K562 (cell line): ENCODE measurements around the gene TLCD4. TPM values are rescaled to one million over a fixed set of nuclear protein-coding genes. Genes with fewer than 3 reads are reported as not detected.
A peak's percentile ranks its signal among the peaks of the same experiment; 100 is the strongest.

Source experiments
- CAMTA2 ChIP-seq: fragments of 250-450 bp; sonication (Bioruptor Pico); conservative IDR thresholded peaks from 2 replicates; pipeline ENCODE4 v1.5.1; 2022
- CBFA2T3 ChIP-seq: fragments of 450-650 bp; IDR thresholded peaks from 2 replicates; pipeline ENCODE4 v1.6.1; 2017
- FOS ChIP-seq: IDR thresholded peaks from 3 replicates; pipeline ENCODE4 v1.6.1; 2011; ENCODE audit not compliant: insufficient read length; ENCODE audit errors: extremely low read depth
- NUFIP1 ChIP-seq: fragments of 450-650 bp; IDR thresholded peaks from 2 replicates; pipeline ENCODE4 v1.6.1; 2018; ENCODE audit not compliant: partially characterized antibody
- SMC3 ChIP-seq: conservative IDR thresholded peaks from 2 replicates; pipeline ENCODE4 v1.6.1; 2011; ENCODE audit warnings: low read depth, low read length, improper control_type of control experiment; ENCODE audit not compliant: insufficient read depth
- ZNF77 ChIP-seq: fragments of 250-450 bp; sonication (Bioruptor Pico); IDR thresholded peaks from 2 replicates; pipeline ENCODE4 v1.5.0; 2020
- polyA plus RNA-seq, 8 experiments: library from polyadenylated mRNA; depleted of rRNA in 4 of 8; stranded (reverse) in 5 of 8; unstranded in 3 of 8; fragments of >200 nt; fragmentation: Nextera tagmentation in 2 of 8; fragmentation: Illumina TruSeq in 1 of 8; extraction: Ambion mirVana in 2 of 8; extraction: Trizol in 1 of 8; gene quantifications; 2 replicates each; pipeline versions ENCODE4 v1.2.1 to v1.2.3, GENCODE V29; 2011 to 2014; ENCODE audit warnings: inconsistent platforms in 1 of 8, missing spikeins in 1 of 8
- total RNA-seq, 7 experiments: library from RNA; depleted of rRNA in 6 of 7; stranded (reverse); fragments of >200 nt in 6 of 7; fragmentation: Illumina TruSeq in 2 of 7; extraction: Trizol in 2 of 7; gene quantifications; 2 replicates each; pipeline versions ENCODE4 v1.2.1 to v1.2.3, GENCODE V29; 2011 to 2021; ENCODE audit warnings: low replicate concordance in 1 of 7
- TF ChIP-seq, protein P1 (sequence below): sonication (generic); formaldehyde crosslinking; IDR thresholded peaks from 2 replicates; pipeline ENCODE4 v1.8.0; 2022; ENCODE audit warnings: mild to moderate bottlenecking, missing genetic modification reagents
- TF ChIP-seq, protein P2 (sequence below): fragments of 150-350 bp; IDR thresholded peaks from 2 replicates; pipeline ENCODE4 v1.6.1; 2014; ENCODE audit warnings: low read depth, mild to moderate bottlenecking, low read length, borderline replicate concordance
- TF ChIP-seq, protein P3 (sequence below): fragments of 450-650 bp; IDR thresholded peaks from 2 replicates; pipeline ENCODE4 v1.6.1; 2016
- TF ChIP-seq, protein P4 (sequence below): sonication (generic); formaldehyde crosslinking; IDR thresholded peaks from 2 replicates; pipeline ENCODE4 v1.8.1; 2023; ENCODE audit warnings: missing genetic modification reagents, mild to moderate bottlenecking, borderline replicate concordance
- TF ChIP-seq, protein P5 (sequence below), 2 experiments: fragments of 250-450 bp in 1 of 2; fragments of 450-650 bp in 1 of 2; sonication (Bioruptor Pico) in 1 of 2; IDR thresholded peaks; 2 replicates each; pipeline versions ENCODE4 v1.6.1 to v1.8.0; 2016 to 2021; ENCODE audit warnings: mild to moderate bottlenecking in 2 of 2, moderate library complexity in 2 of 2, missing compliant biosample characterization in 1 of 2, missing genetic modification characterization in 1 of 2

Gene TLCD4
- total and polyA plus RNA-seq, 9 of the 15 experiments (the other 6 are each of a cell fraction or from before 2014, with no cell fraction given) = 3.5 to 19.8 (median 7.6) TPM

DNA sequence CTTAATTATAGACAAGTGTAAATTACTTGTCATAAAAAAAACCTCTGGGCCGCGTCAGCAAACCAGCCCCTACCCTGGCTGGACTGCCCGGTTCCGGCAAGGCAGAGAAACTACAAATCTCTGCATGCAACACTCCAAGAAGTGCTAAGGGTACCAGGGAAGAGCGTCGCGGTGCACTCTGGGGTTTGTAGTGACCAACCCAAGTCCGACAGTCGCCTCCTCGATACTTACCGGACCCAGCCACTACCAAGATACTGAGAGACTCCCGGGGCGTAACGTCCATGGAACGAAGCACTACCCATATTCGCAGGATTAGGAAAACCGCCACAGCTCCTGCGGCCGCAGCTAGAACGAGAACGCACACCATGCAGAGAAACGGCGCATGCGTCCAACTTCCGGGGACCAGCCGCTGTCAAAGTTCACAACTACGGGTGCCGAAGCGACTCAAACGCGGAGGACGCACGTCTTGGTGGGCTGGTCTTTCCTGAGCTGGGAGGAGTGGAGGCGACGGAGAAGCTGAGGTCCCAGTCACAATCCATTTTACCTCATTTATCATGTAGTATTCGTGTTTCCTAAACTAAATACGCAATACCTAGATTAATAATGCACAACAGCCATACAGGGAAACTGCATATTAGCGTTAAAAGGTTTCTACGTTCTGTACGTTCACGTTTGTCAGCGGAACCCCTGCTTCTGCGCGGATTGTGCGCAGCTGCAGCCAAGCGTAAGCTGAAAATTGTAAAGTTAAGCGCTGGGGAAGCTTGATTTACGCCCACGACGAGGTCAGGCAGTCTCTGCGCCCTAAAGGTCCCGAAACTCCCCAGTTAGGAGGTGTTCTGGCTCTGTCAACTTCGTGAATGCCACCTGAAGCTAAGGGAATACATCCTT is 44.4 kb upstream of the TLCD4 start, which contains the start of gene ALG14 (continued):
- TF ChIP-seq, protein P1, sequence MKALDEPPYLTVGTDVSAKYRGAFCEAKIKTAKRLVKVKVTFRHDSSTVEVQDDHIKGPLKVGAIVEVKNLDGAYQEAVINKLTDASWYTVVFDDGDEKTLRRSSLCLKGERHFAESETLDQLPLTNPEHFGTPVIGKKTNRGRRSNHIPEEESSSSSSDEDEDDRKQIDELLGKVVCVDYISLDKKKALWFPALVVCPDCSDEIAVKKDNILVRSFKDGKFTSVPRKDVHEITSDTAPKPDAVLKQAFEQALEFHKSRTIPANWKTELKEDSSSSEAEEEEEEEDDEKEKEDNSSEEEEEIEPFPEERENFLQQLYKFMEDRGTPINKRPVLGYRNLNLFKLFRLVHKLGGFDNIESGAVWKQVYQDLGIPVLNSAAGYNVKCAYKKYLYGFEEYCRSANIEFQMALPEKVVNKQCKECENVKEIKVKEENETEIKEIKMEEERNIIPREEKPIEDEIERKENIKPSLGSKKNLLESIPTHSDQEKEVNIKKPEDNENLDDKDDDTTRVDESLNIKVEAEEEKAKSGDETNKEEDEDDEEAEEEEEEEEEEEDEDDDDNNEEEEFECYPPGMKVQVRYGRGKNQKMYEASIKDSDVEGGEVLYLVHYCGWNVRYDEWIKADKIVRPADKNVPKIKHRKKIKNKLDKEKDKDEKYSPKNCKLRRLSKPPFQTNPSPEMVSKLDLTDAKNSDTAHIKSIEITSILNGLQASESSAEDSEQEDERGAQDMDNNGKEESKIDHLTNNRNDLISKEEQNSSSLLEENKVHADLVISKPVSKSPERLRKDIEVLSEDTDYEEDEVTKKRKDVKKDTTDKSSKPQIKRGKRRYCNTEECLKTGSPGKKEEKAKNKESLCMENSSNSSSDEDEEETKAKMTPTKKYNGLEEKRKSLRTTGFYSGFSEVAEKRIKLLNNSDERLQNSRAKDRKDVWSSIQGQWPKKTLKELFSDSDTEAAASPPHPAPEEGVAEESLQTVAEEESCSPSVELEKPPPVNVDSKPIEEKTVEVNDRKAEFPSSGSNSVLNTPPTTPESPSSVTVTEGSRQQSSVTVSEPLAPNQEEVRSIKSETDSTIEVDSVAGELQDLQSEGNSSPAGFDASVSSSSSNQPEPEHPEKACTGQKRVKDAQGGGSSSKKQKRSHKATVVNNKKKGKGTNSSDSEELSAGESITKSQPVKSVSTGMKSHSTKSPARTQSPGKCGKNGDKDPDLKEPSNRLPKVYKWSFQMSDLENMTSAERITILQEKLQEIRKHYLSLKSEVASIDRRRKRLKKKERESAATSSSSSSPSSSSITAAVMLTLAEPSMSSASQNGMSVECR (CRISPR knock-in tag) = peak; percentile 86
- TF ChIP-seq, protein P2, sequence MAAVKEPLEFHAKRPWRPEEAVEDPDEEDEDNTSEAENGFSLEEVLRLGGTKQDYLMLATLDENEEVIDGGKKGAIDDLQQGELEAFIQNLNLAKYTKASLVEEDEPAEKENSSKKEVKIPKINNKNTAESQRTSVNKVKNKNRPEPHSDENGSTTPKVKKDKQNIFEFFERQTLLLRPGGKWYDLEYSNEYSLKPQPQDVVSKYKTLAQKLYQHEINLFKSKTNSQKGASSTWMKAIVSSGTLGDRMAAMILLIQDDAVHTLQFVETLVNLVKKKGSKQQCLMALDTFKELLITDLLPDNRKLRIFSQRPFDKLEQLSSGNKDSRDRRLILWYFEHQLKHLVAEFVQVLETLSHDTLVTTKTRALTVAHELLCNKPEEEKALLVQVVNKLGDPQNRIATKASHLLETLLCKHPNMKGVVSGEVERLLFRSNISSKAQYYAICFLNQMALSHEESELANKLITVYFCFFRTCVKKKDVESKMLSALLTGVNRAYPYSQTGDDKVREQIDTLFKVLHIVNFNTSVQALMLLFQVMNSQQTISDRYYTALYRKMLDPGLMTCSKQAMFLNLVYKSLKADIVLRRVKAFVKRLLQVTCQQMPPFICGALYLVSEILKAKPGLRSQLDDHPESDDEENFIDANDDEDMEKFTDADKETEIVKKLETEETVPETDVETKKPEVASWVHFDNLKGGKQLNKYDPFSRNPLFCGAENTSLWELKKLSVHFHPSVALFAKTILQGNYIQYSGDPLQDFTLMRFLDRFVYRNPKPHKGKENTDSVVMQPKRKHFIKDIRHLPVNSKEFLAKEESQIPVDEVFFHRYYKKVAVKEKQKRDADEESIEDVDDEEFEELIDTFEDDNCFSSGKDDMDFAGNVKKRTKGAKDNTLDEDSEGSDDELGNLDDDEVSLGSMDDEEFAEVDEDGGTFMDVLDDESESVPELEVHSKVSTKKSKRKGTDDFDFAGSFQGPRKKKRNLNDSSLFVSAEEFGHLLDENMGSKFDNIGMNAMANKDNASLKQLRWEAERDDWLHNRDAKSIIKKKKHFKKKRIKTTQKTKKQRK = no peak
- TF ChIP-seq CAMTA2 (CRISPR knock-in tag) (no peak), NUFIP1 (no peak), SMC3 (no peak), FOS (no peak), ZNF77 (no peak), CBFA2T3 (no peak)
- TF ChIP-seq, protein P3, sequence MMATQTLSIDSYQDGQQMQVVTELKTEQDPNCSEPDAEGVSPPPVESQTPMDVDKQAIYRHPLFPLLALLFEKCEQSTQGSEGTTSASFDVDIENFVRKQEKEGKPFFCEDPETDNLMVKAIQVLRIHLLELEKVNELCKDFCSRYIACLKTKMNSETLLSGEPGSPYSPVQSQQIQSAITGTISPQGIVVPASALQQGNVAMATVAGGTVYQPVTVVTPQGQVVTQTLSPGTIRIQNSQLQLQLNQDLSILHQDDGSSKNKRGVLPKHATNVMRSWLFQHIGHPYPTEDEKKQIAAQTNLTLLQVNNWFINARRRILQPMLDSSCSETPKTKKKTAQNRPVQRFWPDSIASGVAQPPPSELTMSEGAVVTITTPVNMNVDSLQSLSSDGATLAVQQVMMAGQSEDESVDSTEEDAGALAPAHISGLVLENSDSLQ = peak; percentile 64
- TF ChIP-seq, protein P4, sequence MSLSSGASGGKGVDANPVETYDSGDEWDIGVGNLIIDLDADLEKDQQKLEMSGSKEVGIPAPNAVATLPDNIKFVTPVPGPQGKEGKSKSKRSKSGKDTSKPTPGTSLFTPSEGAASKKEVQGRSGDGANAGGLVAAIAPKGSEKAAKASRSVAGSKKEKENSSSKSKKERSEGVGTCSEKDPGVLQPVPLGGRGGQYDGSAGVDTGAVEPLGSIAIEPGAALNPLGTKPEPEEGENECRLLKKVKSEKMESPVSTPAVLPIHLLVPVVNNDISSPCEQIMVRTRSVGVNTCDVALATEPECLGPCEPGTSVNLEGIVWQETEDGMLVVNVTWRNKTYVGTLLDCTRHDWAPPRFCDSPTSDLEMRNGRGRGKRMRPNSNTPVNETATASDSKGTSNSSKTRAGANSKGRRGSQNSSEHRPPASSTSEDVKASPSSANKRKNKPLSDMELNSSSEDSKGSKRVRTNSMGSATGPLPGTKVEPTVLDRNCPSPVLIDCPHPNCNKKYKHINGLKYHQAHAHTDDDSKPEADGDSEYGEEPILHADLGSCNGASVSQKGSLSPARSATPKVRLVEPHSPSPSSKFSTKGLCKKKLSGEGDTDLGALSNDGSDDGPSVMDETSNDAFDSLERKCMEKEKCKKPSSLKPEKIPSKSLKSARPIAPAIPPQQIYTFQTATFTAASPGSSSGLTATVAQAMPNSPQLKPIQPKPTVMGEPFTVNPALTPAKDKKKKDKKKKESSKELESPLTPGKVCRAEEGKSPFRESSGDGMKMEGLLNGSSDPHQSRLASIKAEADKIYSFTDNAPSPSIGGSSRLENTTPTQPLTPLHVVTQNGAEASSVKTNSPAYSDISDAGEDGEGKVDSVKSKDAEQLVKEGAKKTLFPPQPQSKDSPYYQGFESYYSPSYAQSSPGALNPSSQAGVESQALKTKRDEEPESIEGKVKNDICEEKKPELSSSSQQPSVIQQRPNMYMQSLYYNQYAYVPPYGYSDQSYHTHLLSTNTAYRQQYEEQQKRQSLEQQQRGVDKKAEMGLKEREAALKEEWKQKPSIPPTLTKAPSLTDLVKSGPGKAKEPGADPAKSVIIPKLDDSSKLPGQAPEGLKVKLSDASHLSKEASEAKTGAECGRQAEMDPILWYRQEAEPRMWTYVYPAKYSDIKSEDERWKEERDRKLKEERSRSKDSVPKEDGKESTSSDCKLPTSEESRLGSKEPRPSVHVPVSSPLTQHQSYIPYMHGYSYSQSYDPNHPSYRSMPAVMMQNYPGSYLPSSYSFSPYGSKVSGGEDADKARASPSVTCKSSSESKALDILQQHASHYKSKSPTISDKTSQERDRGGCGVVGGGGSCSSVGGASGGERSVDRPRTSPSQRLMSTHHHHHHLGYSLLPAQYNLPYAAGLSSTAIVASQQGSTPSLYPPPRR (CRISPR knock-in tag) = no peak
- TF ChIP-seq, protein P5, sequence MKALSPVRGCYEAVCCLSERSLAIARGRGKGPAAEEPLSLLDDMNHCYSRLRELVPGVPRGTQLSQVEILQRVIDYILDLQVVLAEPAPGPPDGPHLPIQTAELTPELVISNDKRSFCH (CRISPR knock-in tag; IDR thresholded peaks at IDR 0.05) = no peak
- TF ChIP-seq, protein P5 (tag; IDR thresholded peaks at IDR 0.05) = peak; percentile 78; the same call in 1 of the 2 replicates
